GM18505 (cell line): ENCODE measurements around the gene BMPR1A.
A peak's percentile ranks its signal among the peaks of the same experiment; 100 is the strongest.

Experiments
- ATAC-seq: cut with Tn5 transposase; IDR thresholded peaks from one replicate; pipeline ENCODE4 v1.9.1; 2021; ENCODE audit not compliant: unreplicated experiment
- POLR2A ChIP-seq: IDR thresholded peaks from 4 replicates; pipeline ENCODE4 v1.6.1; 2011; ENCODE audit warnings: borderline replicate concordance; ENCODE audit not compliant: insufficient read depth, insufficient read length; ENCODE audit errors: extremely low read depth

BMPR1A gene

DNA sequence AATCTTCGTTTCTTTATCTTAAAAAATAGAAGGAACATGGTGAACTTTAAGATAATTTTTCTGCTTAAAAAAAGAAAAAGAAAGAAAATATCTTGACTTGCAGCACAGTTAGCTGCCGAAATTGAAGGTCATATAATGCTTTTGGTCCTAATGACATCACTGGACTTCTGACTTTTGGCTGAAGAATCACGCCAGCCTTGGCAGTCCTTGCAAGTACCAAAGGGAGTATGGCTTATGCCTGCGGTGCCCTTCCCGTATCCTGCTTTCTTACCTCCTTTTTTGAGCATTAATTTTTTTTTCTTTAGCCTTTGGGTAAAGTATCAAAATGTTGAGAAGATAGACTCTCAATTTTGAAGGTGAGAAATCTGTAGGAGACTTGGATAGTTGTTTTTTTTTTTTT, 7.0 kb downstream of the BMPR1A start:
- no peak for ATAC-seq

DNA sequence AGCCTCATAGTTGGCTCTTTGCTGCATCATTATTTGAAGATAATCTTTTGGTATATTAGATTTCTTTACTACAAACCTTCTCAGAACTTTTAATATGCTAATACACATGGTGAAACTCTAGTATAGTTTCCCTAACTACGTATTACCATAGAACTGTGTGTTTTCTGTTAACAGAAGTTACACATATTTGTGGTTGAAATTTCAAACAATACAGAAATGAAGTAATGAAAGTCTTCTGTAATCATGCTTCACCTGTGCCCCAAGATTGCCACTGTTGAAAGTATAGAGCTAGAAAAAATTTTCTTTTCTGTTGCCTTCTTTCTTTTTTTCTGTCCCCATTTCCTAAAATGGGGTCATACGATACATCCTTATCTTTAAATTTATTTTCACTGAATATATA, 9.1 kb downstream of the BMPR1A start:
- no peak for TF ChIP-seq POLR2A
- ATAC-seq: no peak

More for the DNA sequence above, 7.0 kb downstream of the BMPR1A start:
- no peak for TF ChIP-seq POLR2A

DNA sequence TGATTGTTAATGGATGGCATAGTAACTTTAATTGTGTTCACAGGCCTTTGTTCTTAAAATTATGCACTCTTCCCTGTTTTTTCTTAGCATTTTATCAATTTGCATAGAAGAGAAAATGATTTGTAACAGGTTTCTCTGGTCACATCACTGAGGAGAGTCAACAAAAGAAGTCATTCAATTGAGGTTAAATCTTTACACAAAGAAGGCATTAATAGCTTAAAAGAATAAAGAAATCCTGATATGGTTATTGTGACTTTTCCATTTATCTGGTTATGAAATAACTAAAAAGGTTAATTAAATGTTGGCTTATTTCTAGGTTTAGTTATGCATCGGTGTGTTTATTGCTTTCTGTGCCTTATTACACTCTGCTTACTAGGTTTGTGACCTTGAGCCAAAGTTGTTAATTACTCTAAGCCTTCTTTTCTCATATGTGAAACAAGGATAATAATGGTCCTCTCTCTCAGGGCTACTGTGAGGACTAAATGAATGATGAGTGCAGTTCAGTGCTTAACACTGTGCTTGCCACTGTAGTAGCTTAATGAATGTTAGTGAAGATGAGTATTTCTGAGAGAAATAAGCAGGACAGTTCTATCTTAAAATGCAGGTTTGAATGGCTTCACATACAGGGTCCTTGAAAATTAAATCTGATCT, 12.1 kb downstream of the BMPR1A start:
- TF ChIP-seq POLR2A: no peak
- no peak for ATAC-seq

DNA sequence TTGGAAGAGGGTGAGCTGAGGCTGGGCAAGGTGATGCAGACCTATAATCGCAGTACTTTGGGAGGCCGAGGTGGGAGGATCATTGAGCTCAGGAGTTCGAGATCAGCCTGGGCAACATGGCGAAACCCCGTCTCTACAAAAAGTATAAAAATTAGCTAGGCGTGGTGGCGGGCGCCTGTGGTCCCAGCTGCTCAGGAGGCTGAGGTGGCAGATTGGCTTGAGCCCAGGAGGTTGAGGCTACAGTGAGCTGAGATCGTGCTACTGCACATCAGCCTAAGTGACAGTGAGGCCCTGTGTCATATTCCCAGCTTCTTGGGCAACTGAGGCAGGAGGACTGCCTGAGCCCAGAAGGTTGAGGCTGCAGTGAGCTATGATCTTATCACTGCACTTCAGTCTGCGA, 13.6 kb downstream of the BMPR1A start:
- ATAC-seq: no peak
- no peak for TF ChIP-seq POLR2A

DNA sequence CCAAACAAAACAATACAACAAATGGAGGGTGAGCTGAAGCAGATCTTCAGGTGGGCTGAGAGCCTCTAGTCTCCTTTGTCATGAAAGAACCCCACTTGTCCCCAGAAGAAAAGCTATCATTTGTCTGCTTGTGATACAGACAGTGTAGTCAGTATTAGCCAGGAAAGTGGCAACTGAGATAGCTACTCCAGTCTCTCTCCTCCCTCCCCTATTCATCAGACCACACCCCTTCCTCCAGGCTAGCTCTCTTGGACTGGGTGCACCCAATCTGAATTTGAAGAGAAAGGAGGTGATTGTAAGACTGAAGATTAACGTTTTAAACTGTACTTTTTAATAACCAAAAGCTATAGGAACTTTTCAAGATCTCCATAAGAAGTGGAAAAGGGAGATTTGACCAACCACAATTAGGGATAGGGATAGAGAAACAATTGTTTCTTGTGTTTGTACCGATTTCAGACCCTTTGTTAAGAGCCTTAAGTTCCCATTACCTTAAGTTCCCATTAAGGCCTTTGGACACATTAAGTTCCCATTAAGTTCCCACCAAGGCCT, 14.1 kb downstream of the BMPR1A start:
- ATAC-seq: no peak
- TF ChIP-seq POLR2A: no peak

DNA sequence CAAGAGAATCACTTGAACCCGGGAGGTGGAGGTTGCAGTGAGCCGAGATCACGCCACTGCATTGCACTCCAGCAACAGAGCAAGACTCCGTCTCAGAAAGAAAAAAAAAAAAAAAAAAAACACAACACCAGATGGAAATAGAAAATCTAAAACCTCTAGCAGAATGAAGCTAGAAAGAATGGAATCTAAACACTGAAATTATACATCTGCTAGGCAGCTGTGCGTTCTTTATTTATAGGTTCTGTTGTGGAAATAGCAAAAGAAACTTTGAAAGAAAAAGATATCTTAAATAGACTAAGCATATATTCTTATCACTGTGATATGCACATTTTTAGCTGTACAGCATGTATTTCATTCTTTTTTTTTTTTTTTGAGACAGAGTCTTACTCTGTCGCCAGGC, 17.1 kb downstream of the BMPR1A start:
- no peak for TF ChIP-seq POLR2A
- no peak for ATAC-seq

DNA sequence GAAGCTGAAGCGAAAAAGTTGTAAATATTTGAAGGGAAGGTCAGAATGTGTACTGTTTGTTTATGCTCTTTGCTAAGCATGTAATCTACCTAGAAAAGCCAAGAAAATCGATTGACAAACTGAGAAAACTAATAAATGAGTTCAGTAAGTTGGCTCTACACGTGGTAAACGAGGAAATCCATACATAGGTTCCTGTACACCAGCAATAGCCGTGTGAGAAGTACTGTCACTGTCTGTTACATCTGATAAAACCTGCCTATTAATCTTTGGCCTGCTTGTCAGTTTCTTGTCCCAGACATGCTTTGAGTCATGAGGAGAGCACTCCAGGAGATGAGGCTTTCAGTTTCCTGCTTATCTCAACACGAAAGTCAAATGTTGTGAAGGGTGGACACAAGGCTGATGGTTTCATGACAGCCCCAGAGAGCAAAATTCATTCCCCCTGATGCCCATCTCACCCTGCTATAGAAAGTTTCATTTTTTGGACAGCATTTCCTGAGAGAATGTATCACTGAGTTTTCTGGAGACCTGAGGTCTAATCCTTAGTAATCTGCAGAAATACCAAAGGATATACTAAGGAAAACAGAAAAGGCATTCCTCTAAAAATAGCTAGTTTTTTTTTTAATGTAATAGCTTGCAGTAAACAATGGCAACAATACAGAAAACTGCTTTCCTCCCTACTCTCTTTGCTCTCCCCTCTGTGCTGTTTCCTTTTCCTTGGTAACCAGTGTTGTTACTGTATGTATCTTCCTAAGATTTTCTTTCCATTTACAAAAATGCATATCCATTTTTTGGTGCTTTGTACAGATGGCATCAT, 18.8 kb downstream of the BMPR1A start:
- peak; percentile 74 for ATAC-seq
- TF ChIP-seq POLR2A: no peak

DNA sequence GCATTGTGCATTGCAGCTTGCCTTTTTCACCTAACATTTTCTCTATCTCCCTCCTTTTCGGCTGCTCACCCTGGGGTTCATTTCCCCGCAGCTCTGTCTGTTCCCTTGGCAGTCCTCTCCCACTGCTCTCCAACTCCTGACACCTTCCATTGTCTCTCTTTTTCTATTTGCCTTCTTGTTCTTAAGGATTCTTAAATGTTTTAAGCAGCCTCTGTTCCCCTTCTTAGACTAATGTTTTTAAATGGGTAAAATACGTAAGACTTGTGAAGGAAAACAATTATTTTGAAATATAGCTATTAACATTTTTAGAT, 19.4 kb downstream of the BMPR1A start:
- no peak for TF ChIP-seq POLR2A
- ATAC-seq: no peak

DNA sequence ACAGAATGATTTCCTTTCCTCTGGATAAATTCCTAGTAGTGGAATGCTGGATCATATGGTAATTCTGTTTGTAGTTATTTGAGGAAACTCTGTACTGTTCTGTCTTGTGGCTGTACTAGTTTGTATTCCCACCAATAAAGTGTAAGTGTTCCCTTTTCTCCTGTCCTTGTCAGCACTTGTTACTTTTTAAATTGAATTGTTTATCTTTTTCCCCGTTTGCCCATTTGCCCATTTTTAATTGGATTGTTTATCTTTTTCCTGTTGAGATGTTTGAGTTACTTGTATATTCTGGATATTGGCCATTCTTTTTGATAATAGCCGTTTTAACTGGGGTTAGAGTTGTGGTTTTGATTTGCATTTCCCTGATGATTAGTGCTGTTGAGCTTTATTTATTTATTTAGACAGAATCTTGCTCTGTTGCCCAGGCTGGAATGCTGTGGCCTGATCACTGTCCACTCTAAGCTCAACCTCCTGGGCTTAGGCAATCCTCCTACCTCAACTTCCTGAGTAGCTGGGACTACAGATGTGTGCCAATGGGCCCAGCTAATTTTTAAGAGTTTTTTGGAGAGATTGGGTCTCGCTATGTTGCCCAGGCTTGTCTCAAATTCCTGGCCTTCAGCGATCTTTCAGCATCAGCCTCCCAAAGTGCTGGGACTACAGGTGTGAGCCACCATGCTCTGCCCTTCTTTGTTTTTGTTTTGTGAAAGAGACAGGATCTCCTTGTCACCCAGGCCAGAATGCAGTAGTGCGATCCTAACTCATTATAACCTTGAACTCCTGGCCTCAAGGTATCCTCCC, 23.0 kb downstream of the BMPR1A start:
- ATAC-seq: no peak
- no peak for TF ChIP-seq POLR2A

DNA sequence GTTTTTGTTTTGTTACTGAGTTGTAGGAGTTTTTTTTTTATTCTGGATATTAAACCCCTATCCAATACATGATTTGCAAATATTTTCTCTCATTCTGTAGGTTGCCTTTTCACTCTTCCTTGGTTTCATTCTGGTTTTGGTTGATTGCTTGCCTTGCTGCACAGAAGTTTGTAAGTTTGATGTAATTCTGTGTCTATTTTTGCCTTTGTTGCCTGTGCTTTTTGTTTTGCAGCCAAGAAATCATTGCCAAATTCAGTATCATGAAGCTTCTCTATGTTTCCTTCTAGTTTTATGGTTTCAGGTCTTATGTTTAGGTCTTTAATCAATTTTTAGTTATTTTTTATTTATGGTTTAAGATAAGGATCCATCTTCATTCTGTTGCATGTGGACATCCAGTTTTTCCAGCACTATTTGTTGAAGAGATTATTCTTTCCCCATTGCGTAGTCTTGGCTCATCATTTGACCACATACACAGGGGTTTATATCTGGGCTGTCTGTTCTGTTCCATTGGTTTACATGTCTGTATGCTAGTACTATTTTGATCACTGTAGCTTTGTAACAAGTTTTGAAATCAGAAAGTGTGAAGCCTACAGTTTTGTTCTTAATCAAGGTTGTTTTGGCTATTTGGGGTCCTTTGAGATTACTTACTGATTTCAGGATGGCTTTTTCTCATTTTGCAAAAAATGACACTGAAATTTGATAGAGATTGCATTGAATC, 26.4 kb downstream of the BMPR1A start:
- TF ChIP-seq POLR2A: no peak
- ATAC-seq: peak; percentile 83

DNA sequence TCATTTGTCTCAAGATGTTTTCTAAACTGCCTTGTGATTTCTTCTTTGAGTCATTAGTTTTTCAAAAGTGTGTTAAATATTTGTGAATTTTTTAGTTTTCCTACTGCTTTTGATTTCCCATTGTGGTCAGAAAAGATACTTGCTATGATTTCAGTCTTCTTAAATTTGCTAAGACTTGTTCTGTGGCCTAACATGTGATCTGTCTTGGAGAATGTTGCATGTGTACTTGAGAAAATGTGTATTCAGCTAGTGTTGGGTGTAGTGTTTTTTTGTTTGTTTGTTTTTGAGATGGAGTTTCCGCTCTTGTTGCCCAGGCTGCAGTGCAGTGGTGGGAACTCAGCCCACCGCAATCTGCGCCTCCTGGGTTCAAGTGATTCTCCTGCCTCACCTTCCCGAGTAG, 28.6 kb downstream of the BMPR1A start:
- no peak for ATAC-seq
- TF ChIP-seq POLR2A: no peak

DNA sequence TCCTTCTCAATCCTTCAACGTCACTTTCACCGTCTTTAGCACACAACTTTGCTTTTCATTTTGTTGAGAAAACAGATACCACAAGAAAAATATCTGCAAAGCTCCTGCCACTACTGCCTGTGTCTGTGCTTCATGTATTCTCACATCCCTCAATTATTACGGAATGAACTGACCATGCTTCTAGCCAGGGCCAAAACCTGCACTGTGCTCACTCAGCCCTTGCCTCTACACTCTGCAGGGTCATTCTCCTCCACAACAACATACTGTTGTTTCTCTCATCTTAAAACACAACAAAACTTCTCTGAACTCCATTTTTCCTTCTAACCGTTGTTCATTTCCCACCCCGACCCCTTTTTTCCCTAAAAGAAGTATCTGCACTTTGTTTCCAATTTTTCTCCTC, 29.5 kb downstream of the BMPR1A start:
- no peak for ATAC-seq
- no peak for TF ChIP-seq POLR2A

DNA sequence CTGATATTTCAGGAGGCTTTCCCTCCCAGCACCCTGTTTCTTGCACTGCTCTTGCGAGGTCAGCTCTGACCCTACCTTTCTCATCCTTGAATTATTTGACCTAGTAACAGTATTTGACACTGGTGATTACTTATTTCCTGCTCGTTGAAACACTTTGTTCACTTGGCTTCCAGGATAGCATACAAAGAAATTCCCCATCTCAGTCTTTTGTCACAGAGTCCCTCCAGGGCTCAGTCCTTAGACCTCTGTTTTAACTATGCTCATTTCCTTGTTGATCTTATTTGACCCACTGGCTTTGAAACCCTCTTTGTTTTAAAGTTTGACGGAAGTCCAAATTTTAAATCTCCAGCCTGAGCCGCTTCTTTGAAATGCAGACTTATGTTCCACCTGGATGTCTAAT, 29.9 kb downstream of the BMPR1A start:
- ATAC-seq: no peak

More for the DNA sequence above, 29.9 kb downstream of the BMPR1A start:
- TF ChIP-seq POLR2A: no peak
